GM12892 (cell line): ENCODE results near the gene SPIRE1.

Source experiments
- POLR2A ChIP-seq: IDR thresholded peaks from 2 replicates; pipeline ENCODE4 v1.6.1; 2011; ENCODE audit warnings: low read depth, low read length, control low read depth
- POLR2AphosphoS5 ChIP-seq: IDR thresholded peaks from 2 replicates; pipeline ENCODE4 v1.6.1; 2011; ENCODE audit warnings: low read depth, low read length, control low read depth
- TAF1 ChIP-seq: IDR thresholded peaks from 2 replicates; pipeline ENCODE4 v1.6.1; 2011; ENCODE audit warnings: low read depth, mild to moderate bottlenecking, control low read depth, low read length, borderline replicate concordance

DNA sequence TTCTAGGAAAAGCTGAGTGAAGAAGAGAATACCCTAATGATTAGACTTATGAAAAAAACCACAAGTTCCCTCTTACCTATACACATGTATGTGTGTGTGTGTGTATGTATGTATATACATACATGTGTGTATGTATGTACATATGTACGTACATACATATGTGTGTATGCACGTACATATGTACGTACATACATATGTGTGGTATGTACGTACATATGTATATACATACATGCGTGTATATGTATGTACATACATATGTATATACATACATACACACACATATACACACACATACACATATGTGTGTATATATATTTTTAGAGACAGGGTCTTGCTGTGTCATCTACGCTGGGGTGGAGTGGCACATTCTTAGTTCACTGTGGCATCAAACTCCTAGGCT is 196.6 kb downstream of the SPIRE1 start:
- TF ChIP-seq POLR2A, result no peak
- no peak for TF ChIP-seq POLR2AphosphoS5
- TF ChIP-seq TAF1, result no peak
